ENCODE measurements around the gene NLRC3. TPM values are rescaled to one million over a fixed set of nuclear protein-coding genes. Genes with fewer than 3 reads are reported as not detected.

NLRC3 gene
- total RNA-seq, 1 experiment from 2014 or later, result 0.06 TPM

DNA sequence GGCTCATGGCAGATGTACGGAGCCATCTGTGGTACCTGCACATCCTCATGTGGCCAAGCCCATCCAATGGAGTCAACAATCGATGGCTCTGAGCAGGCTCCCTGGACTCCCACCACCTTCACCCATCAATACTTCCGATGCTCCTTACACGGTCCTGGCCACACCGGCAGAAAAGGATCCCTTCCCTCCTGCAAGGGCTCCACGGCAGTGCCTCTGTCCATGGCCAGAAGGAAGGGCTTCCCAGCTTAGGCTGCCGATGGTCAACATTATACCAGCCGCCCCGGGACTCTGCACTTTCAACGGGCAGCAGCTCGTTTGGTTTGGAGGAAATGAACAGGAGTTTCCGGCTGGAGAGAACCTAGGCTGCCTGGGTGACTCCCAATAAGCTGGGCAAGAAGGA lies 21.0 kb upstream of the NLRC3 start:
- no peak for DNase-seq (ENCODE audit: low read depth)

DNA sequence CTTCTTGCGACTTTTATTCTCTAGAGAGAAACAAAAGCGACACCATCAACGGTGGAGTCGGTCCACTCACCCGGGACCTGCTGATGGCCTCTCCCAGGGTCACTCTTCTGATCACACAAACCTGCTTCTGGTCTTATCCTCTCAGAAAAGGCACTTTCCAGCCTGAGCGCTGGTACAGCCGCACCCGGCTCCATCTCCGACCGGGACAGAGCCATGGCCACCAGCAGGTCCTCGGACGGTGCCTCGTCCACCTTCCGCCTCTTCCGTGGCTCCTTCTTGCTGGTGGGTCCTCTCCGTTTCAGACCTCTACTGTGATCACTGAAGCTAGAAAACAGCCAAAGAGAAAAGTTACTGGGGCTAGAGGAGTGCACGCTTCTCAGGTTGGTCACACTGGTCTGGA lies 20.5 kb upstream of the NLRC3 start:
- DNase-seq (ENCODE audit: low read depth), result no peak

GRCh38 chr16:3597226-3597625 lies 20.0 kb upstream of the NLRC3 start:
- no peak for DNase-seq (ENCODE audit: low read depth)

GRCh38 chr16:3596101-3596861 lies 19.1 kb upstream of the NLRC3 start:
- no peak for DNase-seq (ENCODE audit: low read depth)

DNA sequence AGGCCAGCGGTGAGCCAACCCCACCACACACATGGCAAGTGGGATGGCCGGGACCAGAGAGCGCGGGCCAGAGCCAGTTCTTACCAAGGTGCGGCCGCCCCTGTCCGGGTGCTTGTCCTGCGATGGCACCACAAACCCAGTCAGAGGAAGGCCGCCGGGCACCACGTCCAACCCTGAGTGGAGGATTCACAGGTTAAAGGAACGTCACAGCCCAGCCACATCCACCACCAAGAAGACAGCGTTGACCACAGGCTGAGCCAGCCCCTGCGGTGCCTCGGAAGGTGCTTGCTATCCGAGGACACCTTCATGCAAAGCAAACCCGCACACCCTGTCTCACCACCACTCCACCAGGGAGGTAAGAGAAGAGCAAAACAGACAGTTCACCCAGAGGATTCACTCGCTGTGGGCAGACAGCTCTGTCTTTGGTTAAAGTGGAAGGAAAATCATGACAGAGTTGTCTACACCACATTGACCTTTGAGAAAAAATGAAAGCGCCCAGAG lies 18.4 kb upstream of the NLRC3 start:
- no peak for DNase-seq (ENCODE audit: low read depth)

- DNase-seq (ENCODE audit: low read depth), result no peak
Observed at GRCh38 chr16:3595110-3595486, 17.9 kb upstream of the NLRC3 start.

DNA sequence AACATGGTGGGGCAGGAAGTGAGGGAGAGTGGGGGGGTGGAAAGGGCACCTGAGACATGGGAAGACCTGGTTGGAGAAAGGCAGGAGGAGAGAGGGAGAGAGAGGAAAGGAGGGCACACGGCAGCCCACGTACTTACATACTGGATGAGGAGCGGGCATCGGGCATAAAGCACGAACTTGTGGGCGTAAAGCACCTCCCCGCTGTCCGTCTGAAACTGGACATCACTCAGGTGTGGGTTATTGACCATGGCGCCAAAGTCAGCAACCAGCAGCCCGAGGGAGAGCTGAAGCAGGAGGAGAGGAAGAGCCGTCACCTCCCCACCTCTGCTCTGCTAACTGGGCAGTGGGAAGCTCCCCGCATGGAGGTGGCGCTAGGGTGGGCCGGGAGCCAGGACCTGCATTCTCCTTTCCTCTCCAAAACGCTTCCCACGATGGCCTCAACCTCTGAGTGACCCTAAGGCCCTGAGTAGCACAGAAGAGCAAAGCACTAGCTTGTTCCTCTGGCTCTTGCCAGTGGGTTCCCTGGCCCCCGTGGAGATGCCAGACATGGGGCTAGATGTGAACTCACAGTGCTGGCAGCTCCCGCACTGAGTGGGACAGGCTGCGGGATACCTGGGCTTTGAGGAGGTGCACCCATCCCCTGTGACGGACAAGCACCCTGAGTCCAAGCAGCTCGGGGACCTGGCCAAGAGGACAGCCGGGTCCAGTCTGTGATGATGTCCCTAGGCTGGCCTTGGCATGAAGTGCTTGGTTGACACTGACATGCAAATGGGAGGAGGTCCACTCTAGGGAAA lies 17.3 kb upstream of the NLRC3 start:
- no peak for DNase-seq (ENCODE audit: low read depth)

GRCh38 chr16:3592559-3592958 lies 15.4 kb upstream of the NLRC3 start:
- DNase-seq (ENCODE audit: low read depth), result no peak

- no peak for DNase-seq (ENCODE audit: low read depth)
Observed at GRCh38 chr16:3591991-3592390, 14.8 kb upstream of the NLRC3 start.

DNA sequence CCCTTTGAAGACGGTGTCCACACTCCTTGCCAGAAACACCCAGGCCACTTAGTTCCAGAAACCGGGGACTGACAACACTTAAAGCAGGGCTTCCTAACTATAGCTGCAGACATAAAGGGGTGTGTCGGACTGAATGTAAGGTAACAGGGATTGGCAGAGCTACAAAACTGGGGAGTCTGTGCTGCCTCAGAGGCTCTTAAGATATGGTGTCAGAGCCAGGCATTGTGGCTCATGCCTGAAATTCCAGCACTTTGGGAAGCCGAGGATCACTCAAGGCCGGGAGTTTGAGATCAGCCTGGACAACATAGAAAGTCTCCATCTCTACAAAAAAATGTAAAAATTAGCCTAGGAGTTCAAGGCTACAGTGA lies 14.2 kb upstream of the NLRC3 start:
- no peak for DNase-seq (ENCODE audit: low read depth)

DNA sequence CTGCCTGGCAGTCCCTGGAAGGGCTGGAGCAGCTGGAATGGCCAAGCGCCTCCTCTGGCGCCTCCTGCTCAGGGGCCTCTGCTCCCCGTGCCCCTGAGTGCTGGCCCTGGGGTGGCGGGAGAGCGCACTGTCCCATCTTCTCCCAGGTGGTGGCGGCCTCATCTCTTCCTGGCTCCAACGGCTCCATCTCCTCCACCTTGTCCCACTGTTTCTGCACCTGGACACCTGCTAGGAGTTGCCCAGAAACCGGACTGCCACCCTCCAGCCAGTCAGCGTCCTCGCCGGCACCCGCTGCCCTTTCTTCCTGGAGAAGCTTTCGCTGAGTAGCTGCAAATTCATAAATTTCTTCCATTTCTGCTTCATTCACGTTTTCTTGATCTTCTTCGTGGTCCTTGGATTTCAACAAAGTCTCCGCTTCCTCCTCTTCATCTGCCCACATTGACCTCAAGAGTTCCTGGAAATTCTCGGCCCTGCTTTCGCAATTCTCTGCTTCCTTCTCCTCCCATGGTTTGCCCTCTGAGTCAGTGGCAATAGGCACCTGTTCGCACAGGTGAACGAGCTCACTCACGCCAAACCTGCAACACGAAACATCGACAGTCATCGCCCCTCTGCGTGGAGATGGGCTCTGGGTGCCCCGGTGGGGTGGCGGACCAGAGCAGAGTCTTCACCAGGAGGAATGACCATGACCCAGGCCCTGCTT lies 13.7 kb upstream of the NLRC3 start:
- DNase-seq (ENCODE audit: low read depth), result no peak

- DNase-seq (ENCODE audit: low read depth), result no peak
Observed at GRCh38 chr16:3589991-3590701, 12.9 kb upstream of the NLRC3 start.

GRCh38 chr16:3589441-3589921 lies 12.3 kb upstream of the NLRC3 start:
- DNase-seq (ENCODE audit: low read depth), result no peak

DNA sequence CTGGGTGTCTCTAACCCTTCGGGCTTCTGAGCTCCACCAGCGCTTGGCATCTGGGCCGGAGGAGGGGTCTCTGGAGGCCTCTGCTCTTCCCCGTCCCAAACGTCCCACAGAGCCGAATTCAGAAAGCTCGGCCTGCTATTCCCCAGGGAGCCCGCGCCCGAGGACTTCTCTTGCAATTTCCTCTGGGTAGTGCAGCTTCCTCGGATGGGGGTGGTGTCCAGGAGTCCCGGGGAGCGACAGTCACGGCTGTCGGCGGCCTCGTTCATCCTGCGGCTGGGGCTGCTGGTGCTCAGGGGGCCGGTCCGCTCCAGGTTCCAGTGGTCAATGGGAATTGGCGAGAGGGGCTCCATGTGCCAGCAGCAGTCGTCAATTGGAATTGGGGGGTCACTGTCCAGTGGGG lies 11.8 kb upstream of the NLRC3 start:
- no peak for DNase-seq (ENCODE audit: low read depth)

GRCh38 chr16:3587547-3588110 lies 10.4 kb upstream of the NLRC3 start:
- no peak for DNase-seq (ENCODE audit: low read depth)

GRCh38 chr16:3584412-3584811 lies 7.2 kb upstream of the NLRC3 start:
- DNase-seq (ENCODE audit: low read depth), result no peak

DNA sequence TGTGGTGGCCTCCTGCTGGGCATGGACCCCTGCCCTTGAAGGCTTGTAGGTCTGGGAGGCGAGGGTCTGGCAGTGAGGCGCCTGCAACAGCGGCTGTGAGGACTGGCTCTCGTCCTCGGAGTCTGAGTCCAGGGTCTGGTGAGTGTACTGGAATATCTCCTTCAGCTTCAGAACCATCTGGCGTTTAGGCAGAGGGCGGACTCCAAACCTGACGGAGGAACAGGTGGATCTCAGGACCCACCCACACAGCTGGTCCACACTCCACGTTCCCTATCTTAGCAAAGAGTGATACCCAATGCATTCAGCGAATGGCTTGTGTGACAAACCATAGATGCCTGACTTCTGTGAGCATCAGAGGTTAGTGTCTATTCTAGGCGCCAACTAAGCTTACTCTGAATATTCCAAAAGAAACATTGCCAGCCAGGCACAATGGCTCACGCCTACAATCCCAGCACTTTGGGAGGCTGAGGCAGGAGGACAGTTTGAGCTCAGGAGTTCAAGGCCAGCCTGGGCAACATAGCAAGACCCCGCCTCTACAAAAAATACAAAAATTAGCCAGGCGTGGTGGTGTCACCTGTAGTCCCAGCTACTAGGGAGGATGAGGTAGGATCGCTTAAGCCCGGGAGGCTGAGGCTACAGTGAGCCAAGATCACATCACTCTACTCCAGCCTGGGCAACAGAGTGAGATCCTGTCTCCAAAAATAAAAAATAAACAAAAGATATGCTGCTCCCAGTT lies 6.3 kb upstream of the NLRC3 start:
- DNase-seq (ENCODE audit: low read depth), result no peak

GRCh38 chr16:3582276-3583165 lies 5.3 kb upstream of the NLRC3 start:
- DNase-seq (ENCODE audit: low read depth), result no peak

- DNase-seq (ENCODE audit: low read depth), result no peak
Observed at GRCh38 chr16:3581392-3581791, 4.2 kb upstream of the NLRC3 start.

DNA sequence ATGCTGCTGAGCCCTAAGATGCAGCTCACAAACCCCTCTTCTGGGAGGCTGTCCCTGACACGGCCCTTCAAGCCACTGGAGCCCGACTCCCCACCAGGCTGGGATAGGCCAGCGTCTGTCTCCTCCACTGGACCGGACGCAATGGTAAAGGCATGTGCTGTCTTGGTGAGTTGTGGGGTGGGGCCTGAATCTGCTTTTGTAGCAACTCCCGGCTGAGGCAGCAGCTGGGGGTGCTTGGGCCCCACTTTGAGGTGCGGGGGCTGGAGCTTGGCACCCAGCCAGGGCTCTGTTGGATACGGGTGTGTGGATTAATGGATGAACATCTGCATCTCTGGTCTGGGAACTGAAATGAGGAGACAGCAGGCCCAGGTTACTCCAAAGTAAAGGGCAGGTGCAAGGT lies 3.5 kb upstream of the NLRC3 start:
- no peak for DNase-seq (ENCODE audit: low read depth)

Measured in Daoy (cell line).